ENCODE measurements around the gene AHCTF1.

The AHCTF1 gene, protein sequence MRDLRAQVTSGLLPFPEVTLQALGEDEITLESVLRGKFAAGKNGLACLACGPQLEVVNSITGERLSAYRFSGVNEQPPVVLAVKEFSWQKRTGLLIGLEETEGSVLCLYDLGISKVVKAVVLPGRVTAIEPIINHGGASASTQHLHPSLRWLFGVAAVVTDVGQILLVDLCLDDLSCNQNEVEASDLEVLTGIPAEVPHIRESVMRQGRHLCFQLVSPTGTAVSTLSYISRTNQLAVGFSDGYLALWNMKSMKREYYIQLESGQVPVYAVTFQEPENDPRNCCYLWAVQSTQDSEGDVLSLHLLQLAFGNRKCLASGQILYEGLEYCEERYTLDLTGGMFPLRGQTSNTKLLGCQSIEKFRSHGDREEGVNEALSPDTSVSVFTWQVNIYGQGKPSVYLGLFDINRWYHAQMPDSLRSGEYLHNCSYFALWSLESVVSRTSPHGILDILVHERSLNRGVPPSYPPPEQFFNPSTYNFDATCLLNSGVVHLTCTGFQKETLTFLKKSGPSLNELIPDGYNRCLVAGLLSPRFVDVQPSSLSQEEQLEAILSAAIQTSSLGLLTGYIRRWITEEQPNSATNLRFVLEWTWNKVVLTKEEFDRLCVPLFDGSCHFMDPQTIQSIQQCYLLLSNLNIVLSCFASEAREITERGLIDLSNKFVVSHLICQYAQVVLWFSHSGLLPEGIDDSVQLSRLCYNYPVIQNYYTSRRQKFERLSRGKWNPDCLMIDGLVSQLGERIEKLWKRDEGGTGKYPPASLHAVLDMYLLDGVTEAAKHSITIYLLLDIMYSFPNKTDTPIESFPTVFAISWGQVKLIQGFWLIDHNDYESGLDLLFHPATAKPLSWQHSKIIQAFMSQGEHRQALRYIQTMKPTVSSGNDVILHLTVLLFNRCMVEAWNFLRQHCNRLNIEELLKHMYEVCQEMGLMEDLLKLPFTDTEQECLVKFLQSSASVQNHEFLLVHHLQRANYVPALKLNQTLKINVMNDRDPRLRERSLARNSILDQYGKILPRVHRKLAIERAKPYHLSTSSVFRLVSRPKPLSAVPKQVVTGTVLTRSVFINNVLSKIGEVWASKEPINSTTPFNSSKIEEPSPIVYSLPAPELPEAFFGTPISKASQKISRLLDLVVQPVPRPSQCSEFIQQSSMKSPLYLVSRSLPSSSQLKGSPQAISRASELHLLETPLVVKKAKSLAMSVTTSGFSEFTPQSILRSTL (N-terminal part only)

DNA sequence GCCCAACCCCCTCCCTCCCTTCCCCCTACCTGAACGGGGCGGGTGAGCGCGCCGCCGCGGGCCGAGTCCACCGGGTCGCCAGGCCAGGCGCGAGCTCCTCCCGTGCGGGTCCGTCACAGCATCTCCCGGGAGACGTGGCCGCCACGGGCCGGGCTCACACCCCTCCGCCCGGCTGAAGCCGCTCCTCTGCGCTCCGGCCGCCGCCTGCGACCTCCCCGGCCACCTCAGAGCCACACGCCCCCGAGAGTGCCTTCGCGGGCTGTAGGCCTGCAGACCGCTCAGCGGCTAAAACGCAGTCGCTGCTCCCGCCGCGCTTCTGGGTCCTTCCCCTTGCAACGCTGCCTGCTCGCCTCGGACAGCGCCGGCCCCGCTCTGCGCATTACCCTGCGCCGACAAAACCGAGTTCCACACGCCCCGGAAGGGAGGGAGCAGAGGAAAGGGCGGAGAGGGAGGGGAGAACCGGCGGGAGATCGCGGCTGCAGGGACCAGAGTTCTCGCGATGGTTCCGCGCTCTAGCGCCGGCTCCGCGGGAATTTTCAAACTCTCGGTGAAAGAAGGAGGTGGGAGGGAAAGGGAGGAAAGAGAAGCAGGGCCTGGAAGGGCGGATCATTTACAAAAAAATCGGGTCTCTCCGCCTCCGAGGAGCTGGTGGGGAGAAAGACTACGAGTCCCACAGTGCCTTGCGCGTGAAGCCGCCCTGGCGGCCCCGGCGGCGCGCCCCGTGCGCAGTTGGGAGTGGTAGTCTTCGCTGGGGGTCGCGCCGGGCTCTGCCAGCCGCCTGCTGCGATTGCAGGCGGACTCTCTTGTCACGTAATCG, at the start of gene AHCTF1:
TSS of gene AHCTF1 (minus strand) at position 400 of the 817 bp plus-strand sequence. CDS start 13,578 bp downstream, outside the sequence.
- DNase-seq: peak; percentile 69

DNA sequence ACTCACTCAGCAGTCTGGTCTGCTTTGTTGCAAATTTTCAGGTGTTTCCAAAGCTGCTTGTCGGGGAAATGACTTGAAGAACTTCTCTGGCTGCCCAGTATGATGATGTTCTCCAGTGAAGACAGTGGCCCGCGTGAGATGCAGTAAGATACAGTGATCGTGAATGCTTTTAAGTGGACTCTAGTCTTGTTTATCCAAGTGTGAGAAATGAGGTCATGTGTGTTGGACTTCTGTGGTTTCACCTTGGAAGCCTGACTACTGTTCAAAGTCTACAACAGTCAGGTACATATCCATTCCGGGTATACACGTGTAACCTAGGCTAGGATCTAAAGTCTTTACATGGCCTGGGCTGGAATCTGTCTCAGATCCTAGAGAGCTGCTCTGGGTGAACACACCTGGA, 47.0 kb upstream of the AHCTF1 start:
- no peak for DNase-seq

DNA sequence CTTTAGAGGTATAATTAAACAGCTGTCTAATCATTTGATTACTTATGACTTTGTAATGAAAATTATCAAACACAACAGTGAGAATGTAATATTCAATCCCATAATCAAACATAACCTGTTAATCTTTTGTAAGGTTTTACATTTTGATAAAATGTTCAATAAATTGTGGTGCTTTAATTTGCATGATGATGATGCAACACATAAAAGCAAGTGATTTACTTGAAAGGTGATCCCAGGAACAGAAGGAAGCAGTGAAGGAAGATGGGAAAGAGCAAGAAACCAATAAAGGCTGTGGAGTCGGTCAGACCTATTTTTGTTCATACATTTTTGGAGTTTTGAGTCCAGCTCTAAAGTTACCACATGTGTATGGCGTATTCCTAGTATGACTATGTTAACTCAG, 46.5 kb upstream of the AHCTF1 start:
- no peak for DNase-seq

DNA sequence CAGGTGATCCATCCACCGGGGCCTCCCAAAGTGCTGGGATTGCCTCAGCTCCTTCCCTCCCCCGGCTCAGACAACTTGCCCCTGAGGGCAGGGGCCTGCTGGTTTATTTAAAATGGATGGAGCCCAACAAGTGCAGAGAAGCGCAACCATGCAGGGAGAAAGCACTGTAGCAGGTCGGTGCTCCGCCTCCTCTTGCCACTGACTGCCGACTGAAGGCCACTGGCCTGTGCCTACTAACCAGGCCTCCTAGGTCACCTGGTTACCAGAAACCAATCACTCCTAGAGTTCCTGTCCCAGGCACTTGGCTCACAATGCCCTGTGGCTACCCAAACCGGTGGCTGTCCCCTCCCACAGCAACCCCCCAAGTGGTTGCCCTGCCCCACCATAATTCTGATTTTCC, 40.2 kb upstream of the AHCTF1 start:
- DNase-seq: no peak

DNA sequence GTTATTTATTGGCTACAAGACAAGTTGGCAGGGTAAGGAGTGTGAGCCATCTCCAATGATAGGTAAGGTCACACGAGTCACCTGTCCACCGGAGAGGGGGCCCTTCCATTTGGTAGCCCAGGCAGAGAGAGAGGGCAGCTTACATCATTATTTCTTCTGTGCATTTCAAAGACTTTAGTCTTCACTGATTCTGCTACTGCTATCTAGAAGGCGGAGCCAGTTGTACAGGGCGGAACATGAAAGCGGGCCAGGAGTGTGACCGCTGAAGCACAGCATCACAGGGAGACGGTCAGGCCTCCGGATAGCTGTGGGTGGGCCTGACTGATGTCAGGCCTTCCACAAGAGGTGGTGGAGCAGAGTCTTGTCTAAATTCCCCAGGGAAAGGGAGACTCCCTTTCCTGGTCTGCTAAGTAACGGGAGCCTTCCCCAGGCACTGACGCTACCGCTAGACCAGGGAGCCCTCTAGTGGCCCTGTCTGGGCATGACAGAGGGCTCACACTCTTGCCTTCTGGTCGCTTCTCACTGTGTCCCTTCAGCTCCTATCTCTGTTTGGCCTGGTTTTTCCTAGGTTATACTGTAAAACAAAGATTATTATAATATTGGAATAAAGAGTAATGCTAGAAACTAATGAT, 39.5 kb upstream of the AHCTF1 start:
- DNase-seq: no peak

DNA sequence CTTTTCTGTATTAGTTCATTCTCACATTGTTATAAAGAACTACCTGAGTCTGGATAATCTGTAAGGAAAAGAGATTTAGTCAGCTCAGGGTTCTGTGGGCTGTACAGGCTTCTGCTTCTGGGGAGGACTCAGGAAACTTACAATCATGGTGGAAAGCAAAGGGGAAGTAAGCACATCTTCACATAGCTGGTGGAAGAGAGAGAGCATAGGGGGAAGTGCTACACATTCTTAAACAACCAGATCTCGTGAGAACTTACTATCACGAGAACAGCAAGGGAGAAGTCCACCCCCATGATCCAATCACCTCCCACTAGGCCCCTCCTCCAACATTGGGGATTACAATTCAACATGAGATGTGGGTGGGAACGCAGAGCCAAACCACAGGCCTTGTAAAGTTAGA, 37.9 kb upstream of the AHCTF1 start:
- DNase-seq: no peak

DNA sequence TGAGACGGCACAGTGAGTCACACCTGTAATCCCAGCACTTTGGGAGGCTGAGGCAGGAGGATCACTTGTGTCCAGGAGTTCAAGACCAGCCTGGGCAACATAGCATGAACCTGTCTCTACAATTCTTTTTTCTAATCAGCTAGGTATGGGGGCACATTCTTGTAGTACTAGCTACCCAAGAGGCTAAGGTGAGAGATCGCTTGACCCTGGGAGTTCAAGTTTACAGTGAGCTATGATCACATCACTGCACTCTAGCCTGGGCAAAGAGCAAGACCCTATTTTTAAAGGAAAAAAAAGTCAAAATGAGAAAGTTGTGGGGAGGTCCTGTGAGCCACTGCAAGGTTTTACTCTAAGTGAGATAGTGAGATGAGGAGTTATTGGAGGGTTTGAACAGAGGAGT, 34.8 kb upstream of the AHCTF1 start:
- DNase-seq: no peak

DNA sequence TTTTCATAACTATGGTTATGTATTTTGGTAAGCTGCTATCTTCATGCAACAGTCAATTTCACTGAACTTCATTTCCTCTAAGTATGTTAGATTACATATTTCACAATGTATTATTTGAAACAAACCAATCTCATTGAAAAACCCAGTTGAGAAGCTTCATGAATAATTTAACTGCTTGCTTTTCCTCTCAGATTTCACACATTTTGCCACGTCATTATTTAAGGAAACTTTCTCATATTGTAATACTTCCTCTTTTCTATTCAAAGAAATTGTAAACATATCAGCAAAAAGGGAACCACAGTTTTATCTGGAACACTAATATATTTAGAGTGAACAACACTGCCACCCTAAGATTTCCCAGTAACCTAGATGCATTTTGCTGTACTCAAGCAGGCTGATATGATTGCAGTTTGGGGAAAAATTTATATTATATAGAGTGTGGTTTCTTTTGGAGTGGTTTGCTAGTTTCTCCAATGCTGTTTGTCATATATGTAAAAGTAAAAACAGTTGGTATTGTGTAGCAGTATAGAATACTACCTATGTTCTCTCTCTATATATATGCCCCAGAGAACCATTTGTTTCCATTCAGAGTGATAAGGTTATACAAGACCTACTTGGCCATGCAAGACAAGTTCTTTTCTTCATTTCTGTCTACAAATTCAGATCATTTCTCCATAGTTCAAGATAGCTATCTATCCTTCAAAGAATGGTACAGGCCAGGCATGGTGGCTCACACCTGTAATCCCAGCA, 28.4 kb upstream of the AHCTF1 start:
- DNase-seq: no peak

DNA sequence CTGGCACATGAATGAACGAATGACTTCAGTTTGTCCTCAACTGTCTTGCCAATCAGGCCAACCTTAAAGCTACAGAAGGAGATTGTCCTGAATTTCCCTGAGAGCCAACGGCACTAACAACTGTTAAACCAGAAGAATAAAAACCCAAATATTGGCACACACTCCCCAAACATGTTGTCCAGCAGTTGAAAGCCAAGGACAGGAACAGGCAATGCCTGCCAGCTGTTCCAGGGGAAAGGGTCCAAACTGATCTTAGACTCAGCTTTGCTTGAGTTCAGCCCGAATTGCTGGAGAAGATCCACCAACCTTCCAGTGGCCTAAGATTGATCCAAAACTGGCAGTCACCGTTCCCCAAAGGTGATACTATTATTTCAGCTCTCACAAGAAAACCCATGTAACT, 22.4 kb upstream of the AHCTF1 start:
- no peak for DNase-seq

DNA sequence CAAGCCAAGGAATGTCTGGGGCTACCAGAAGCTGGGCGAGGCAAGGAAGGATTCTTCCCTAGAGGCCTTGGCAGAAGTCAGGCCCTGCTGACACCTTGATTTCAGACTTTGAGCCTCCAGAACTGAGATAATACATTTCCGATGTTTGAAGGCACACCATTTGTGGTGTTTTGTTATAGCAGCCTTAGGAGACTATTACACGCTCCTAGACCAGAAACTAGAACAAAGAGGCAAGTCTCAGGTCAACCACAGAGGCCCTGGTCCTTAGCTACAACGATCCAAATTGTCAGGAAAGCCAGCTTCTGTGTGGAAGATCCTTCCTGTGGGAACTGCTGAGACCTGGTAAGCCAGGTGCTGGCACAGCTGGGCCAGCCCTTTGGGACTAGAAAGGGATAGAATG, 19.7 kb upstream of the AHCTF1 start:
- no peak for DNase-seq

DNA sequence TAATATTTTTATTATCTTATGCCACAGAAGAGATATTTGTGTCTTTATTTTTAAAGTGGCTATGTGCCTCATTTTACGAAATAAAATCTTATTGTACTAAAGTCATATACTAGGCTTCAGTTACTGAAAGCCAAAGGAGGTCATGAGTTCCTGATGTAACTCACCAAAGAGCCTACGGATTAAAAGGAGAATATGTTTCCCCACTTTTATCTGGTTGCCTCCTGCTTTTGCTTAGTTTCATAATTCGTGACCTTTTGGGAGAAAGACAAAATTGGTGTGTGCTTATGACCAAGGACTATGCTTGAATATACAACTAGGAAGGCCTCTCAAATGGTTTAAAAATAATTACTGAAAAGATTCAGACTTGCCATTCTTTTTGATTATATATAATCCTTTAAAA, 18.2 kb upstream of the AHCTF1 start:
- no peak for DNase-seq

DNA sequence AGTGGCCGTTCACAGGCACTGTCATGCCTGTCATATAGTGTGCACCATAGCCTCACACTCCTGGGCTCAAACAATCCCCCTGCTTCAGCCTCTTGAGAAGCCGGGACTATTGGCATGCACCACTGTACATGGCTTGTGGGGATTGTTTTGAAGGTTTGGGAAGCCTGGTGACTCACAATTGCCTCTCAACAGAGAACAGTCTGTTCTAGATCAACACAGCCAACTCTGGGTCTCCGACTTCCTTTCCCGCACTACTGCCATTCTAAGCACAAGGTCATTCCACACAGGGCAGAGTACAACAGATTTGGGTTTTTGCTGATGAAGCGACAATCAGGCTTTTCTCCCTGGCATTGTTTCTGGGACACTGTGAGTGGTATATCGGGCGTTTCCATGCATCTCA, 15.5 kb upstream of the AHCTF1 start:
- DNase-seq: no peak

DNA sequence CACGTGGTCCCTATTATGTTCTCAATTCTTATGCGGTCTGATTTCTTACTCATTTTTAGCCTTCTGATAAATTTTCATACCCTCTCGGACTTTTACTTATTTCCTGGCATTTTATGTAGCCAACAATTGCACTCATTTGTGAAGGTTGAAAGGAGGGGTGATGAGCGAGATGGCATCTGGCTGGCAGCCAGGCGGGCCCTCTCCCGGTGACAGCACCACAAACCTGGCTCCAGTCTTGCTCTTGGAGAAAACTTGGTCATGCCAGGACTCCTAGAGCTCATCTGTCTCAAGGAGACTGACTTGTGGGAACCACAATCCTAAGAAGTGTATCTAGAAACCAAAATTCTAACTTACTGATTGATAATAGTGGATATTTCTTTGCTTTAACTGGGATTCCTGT, 14.6 kb upstream of the AHCTF1 start:
- DNase-seq: no peak

DNA sequence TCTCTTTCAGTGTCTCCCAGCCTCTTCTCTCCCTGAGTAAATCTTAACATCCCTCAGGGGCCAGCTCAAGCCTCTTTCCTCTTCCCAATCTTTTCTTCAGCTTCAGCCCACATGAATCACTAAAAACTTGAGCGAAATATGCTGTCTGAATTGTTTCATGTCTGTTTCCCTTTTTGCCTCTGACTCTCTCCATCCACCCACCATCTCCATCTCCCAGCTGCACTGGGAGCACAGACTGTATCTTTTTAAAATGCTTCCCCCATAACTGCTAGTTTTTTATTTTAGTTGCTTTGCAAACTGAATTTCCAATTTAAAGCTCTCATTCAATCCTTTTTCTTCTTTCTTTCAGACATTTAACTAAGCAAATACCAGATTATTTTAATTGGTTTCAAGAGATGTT, 3.0 kb upstream of the AHCTF1 start:
- DNase-seq: no peak

DNA sequence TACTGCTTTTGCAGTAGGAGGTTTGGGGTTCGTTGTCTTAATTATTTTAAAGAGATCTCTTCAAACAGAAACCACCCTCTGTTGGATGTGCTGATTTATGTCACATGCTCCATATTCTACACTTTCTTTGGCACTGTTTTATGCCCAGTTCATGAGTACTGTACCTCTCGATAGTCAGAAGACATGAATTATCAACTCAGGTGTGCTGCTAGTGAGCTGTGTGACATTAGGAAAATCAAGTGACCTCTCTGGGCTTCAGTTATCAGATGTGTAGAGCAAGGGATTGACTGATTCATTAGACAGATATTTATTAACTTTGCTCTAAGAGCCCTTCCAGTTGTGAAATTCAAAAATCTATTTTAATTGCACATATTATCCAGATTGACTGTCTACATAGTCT, 2.1 kb upstream of the AHCTF1 start:
- DNase-seq: no peak

DNA sequence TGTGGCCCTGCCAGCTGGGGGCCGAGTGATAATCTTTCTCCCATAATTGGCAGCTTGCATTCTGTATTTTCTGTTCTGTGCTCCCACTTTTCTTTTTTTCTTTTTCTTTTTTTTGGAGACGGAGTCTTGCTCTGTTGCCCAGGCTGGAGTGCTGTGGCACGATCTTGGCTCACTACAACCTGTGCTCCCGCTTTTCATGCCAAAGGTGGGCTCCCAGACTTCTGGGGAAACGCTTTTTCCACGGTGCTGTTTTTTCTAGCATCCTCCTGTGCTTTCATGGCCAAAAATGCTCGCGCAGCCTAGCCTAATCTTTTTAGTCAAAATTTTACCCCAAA, 585 bp upstream of the AHCTF1 start:
- DNase-seq: no peak

DNA sequence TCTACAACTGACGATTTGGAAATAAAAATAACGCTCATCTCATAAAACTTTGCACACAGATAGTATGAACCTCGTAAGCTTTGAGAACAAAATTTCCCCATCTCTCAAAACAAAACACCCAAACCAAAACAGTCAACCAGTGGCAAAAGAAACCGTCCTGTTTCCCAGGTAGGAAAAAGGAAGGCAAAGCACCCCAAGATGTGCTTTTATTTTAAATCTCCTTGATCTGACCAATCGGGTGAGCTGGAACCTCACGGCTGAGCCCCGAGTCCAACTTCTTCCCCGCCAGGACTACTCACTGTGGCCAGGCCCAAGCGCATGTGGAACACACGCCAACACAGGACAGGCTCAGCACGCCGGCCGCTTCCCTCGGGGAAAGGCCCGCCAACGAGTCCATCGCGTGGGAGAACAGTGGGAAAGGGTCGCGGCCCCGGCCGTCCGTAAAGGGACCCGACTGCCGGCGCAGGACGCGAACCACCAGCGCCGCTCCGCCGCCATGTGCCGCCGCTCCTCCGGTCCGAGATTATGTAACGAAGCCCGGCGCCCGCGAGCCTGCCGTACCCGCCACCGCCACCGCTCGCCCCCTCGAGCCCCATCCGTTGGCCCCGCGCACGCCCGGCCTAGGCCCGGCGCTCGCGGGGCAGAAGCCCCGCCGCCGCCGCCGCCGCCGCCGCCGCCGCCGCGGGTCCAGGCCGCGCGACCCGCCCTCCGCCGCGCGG, 759 bp downstream of the AHCTF1 start:
- DNase-seq: no peak

DNA sequence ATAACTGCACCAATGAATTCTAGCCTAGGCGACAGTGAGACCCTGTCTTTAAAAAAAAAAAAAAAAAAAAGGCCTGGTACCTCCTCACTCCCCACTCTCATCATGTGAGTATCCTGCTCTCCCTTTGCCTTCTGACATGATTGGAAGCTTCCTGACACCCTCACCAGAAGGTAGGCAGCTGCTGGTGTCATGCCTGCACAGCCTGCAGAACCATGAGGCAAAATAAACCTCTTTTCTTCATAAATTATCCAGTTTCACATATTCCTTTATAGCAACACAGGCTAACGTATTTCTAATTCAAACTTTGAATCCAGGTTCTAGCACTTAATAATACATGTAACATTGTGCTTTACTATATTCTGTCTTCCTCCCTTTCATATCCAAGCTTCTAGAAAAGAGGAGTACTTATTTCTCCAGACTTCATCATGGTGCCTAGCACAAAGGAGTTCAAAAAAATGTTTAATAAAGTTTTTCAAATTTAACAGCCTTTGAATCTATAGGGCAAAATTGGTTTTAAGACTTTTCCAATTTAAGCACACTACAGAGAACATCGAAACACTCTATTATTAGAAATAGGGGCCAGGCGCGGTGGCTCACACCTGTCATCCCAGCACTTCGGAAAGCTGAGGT, 5.6 kb downstream of the AHCTF1 start:
- no peak for DNase-seq

DNA sequence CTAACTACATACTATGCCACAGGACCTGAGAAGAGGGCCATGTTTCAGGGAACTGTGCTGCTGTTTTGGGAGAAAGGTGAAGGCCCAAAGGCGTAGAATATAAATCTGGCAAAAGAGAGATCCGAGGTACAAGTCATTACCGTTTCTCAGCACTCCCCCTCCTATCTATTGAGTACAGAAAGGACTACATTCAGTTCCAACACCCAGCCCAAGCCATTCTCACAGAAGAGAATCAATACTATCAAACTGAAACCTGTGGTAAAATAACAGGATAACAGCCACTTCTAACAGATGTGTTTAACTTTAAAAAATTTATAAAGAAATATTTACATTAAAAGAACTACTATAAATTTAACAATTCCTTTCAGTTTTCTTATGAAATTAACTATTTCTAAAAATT, 7.8 kb downstream of the AHCTF1 start:
- no peak for DNase-seq

DNA sequence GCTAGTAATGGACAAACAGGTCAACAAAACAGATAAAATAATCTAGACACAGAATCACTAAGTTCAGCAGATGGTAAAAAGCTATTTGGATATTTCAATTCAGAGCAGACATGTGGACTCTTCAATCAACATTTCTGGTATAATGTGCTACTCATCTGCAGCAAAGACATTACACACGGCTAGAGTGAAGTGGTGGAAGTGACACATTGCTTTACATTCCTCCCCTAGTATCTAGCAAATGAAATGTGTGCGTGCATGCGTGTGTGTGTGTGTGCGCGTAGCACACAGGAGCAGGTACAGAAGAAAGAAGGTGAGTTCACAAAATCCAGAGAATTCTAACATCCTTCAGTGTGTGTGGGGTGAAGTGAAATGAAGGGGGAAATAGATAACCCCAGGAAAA, 8.3 kb downstream of the AHCTF1 start:
- no peak for DNase-seq
